HFFc6 (cell line): ENCODE data around the gene NPEPL1. TPM values are rescaled to one million over a fixed set of nuclear protein-coding genes. Genes with fewer than 3 reads are reported as not detected.

Experiments
- DNase-seq: peaks from one replicate; pipeline ENCODE4 v3.0.0-alpha.2; 2018
- H3K27ac Mint-ChIP-seq: 2 replicates; pipeline ENCODE4 v1.8.0; 2020; ENCODE audit warnings: mild to moderate bottlenecking, mixed read lengths
- H3K27me3 Mint-ChIP-seq: 2 replicates; pipeline ENCODE4 v1.8.0; 2021; ENCODE audit warnings: mild to moderate bottlenecking, moderate library complexity, mixed read lengths; ENCODE audit not compliant: insufficient read depth
- H3K36me3 Mint-ChIP-seq: 2 replicates; pipeline ENCODE4 v1.8.0; 2021; ENCODE audit warnings: low read depth, mixed read lengths
- H3K4me1 Mint-ChIP-seq: 2 replicates; pipeline ENCODE4 v1.8.0; 2020; ENCODE audit warnings: low read depth, mixed read lengths
- H3K4me3 Mint-ChIP-seq: 2 replicates; pipeline ENCODE4 v1.8.0; 2020; ENCODE audit warnings: mild to moderate bottlenecking, moderate library complexity, mixed read lengths
- H3K9me3 Mint-ChIP-seq: 2 replicates; pipeline ENCODE4 v1.8.0; 2020; ENCODE audit warnings: mild to moderate bottlenecking, mixed read lengths
- CTCF ChIP-seq: fragments of 200-600 bp; sonication (generic); IDR thresholded peaks from 2 replicates; pipeline ENCODE4 v1.5.0; 2021; ENCODE audit warnings: antibody characterized with exemption, mild to moderate bottlenecking
- total RNA-seq, 6 experiments: library from RNA; stranded (reverse); fragmentation: NEBNext Ultra II Directional; extraction: Animal tissue kit (Norgen Biotek cat#: 25700); gene quantifications; 2 replicates in 1 of 6; 3 replicates in 5 of 6; pipeline ENCODE4 v1.2.3, GENCODE V29; 2021

NPEPL1 gene
- total RNA-seq, 6 experiments from 2014 or later, result 12.0 to 17.8 (median 12.6) TPM

GRCh38 chr20:58677079-58677604 lies 15.5 kb upstream of the NPEPL1 start:
- Mint-ChIP-seq H3K4me1 (peaks cover 4% of the 10 kb centered on the region), H3K9me3 (no peaks in the 10 kb centered on the region), H3K27ac (no peak overlapping the region), H3K36me3 (peaks cover 46% of the 10 kb centered on the region), H3K27me3 (peaks cover 2% of the 10 kb centered on the region; the same call in 1 of the 2 replicates), H3K4me3 (no peak overlapping the region)
- TF ChIP-seq CTCF, result no peak
- no peak for DNase-seq

- Mint-ChIP-seq H3K4me1 (peaks cover 11% of the 10 kb centered on the region), H3K36me3 (peaks cover 46% of the 10 kb centered on the region), H3K27ac (no peak overlapping the region), H3K4me3 (no peak overlapping the region), H3K9me3 (no peaks in the 10 kb centered on the region), H3K27me3 (peaks cover 3% of the 10 kb centered on the region)
- DNase-seq, result no peak
- TF ChIP-seq CTCF, result no peak
These were observed 14.8 kb upstream of the NPEPL1 start for GRCh38 chr20:58677808-58678207.

GRCh38 chr20:58678806-58679205 lies 13.8 kb upstream of the NPEPL1 start:
- no peak overlapping the region for H3K27ac Mint-ChIP-seq
- no peak for DNase-seq
- TF ChIP-seq CTCF, result no peak
- peaks cover 16% of the 10 kb centered on the region for H3K4me1 Mint-ChIP-seq
- peaks cover 44% of the 10 kb centered on the region for H3K36me3 Mint-ChIP-seq
- H3K27me3 Mint-ChIP-seq, result peaks cover 3% of the 10 kb centered on the region
- H3K4me3 Mint-ChIP-seq, result no peak overlapping the region
- H3K9me3 Mint-ChIP-seq, result no peaks in the 10 kb centered on the region

GRCh38 chr20:58682656-58683531 lies 9.7 kb upstream of the NPEPL1 start:
- no peak for TF ChIP-seq CTCF
- H3K36me3 Mint-ChIP-seq, result peaks cover 31% of the 10 kb centered on the region
- peaks cover 2% of the 10 kb centered on the region; the same call in 1 of the 2 replicates for H3K27me3 Mint-ChIP-seq
- DNase-seq, result peak; percentile 54
- H3K4me1 Mint-ChIP-seq, result peaks cover 16% of the 10 kb centered on the region
- H3K27ac Mint-ChIP-seq, result peak overlapping the region; percentile 36; the same call in 1 of the 2 replicates
- no peak overlapping the region for H3K4me3 Mint-ChIP-seq
- H3K9me3 Mint-ChIP-seq, result no peaks in the 10 kb centered on the region

- H3K4me1 Mint-ChIP-seq, result peaks cover 21% of the 10 kb centered on the region
- peaks cover 2% of the 10 kb centered on the region; the same call in 1 of the 2 replicates for H3K27me3 Mint-ChIP-seq
- no peak overlapping the region for H3K27ac Mint-ChIP-seq
- no peaks in the 10 kb centered on the region for H3K9me3 Mint-ChIP-seq
- peaks cover 25% of the 10 kb centered on the region for H3K36me3 Mint-ChIP-seq
- no peak for TF ChIP-seq CTCF
- no peak overlapping the region for H3K4me3 Mint-ChIP-seq
- DNase-seq, result no peak
These were observed 8.3 kb upstream of the NPEPL1 start for GRCh38 chr20:58684291-58684690.
